ENCODE data around the gene PARP2.

- TF ChIP-seq CTCF (IDR thresholded peaks at IDR 0.05; ENCODE audit: borderline replicate concordance, extremely low read depth, low read length, poor library complexity, severe bottlenecking): peak; percentile 84
- no peak for TF ChIP-seq EZH2 (IDR thresholded peaks at IDR 0.05; ENCODE audit: borderline replicate concordance, low read depth, low read length, severe bottlenecking)
These were observed 16.2 kb upstream of the PARP2 start for GRCh38 chr14:20327005-20327869.
